Neural progenitor cell (in vitro differentiated cells): ENCODE measurements around the gene TRIP12. TPM values are rescaled to one million over a fixed set of nuclear protein-coding genes. Genes with fewer than 3 reads are reported as not detected.
"Not testable (repeated sequence)": the region's sequence is repeated elsewhere in the genome, so short reads cannot be mapped to it uniquely, and the experiment has no call there.

Experiments
- DNase-seq: peaks from one replicate; pipeline ENCODE4 v3.0.0-alpha.2; 2016; ENCODE audit warnings: low spot score
- H2AFZ ChIP-seq: fragments of 200-600 bp; sonication (generic); replicated peaks from 2 replicates; pipeline ENCODE4 v1.6.1; 2016; ENCODE audit warnings: antibody characterized with exemption
- H3F3A ChIP-seq: fragments of 200-600 bp; sonication (generic); 2 replicates; pipeline ENCODE4 v1.6.1; 2016; ENCODE audit warnings: antibody characterized with exemption, low read depth
- H3K27ac ChIP-seq: fragments of 200-600 bp; sonication (generic); 2 replicates; pipeline ENCODE4 v1.5.1; 2016; ENCODE audit warnings: mild to moderate bottlenecking
- H3K27me3 ChIP-seq: fragments of 200-600 bp; sonication (generic); 2 replicates; pipeline ENCODE4 v1.6.1; 2016; ENCODE audit warnings: mild to moderate bottlenecking, moderate library complexity
- H3K36me3 ChIP-seq: fragments of 200-600 bp; sonication (generic); 2 replicates; pipeline ENCODE4 v1.5.1; 2016
- H3K4me1 ChIP-seq: fragments of 200-600 bp; sonication (generic); 2 replicates; pipeline ENCODE4 v1.6.1; 2016; ENCODE audit warnings: mixed run types
- H3K4me2 ChIP-seq: fragments of 200-600 bp; sonication (generic); 2 replicates; pipeline ENCODE4 v1.6.1; 2016
- H3K4me3 ChIP-seq: fragments of 200-600 bp; sonication (generic); 2 replicates; pipeline ENCODE4 v1.5.1; 2016
- H3K79me2 ChIP-seq: fragments of 200-600 bp; sonication (generic); 2 replicates; pipeline ENCODE4 v1.6.1; 2016; ENCODE audit warnings: low read depth
- H3K9ac ChIP-seq: fragments of 200-600 bp; sonication (generic); 2 replicates; pipeline ENCODE4 v1.6.1; 2016
- H3K9me3 ChIP-seq: fragments of 200-600 bp; sonication (generic); 2 replicates; pipeline ENCODE4 v1.5.1; 2016; ENCODE audit warnings: low read depth
- H4K20me1 ChIP-seq: fragments of 200-600 bp; sonication (generic); 2 replicates; pipeline ENCODE4 v1.6.1; 2016; ENCODE audit warnings: low read depth
- H3K27ac Mint-ChIP-seq: 3 replicates; pipeline ENCODE4 v1.8.0; 2021; ENCODE audit warnings: mixed read lengths
- H3K27me3 Mint-ChIP-seq: 2 replicates; pipeline ENCODE4 v1.8.0; 2022; ENCODE audit warnings: low read depth, mild to moderate bottlenecking, inconsistent platforms, moderate library complexity, mixed read lengths; ENCODE audit not compliant: insufficient read depth
- H3K36me3 Mint-ChIP-seq: 3 replicates; pipeline ENCODE4 v1.8.0; 2021; ENCODE audit warnings: mixed read lengths
- H3K4me1 Mint-ChIP-seq: 3 replicates; pipeline ENCODE4 v1.8.0; 2021; ENCODE audit warnings: mixed read lengths
- H3K4me3 Mint-ChIP-seq: 3 replicates; pipeline ENCODE4 v1.8.0; 2021; ENCODE audit warnings: mild to moderate bottlenecking, moderate library complexity, mixed read lengths
- H3K9me3 Mint-ChIP-seq: 3 replicates; pipeline ENCODE4 v1.8.0; 2020; ENCODE audit warnings: mixed read lengths
- EZH2 ChIP-seq: fragments of 200-600 bp; sonication (generic); IDR thresholded peaks from 2 replicates; pipeline ENCODE4 v1.6.1; 2017; ENCODE audit warnings: antibody characterized with exemption, mild to moderate bottlenecking, moderate library complexity
- EZH2phosphoT487 ChIP-seq: fragments of 200-600 bp; sonication (generic); IDR thresholded peaks from 2 replicates; pipeline ENCODE4 v1.6.1; 2017; ENCODE audit warnings: antibody characterized with exemption
- total RNA-seq: library from RNA; depleted of rRNA; stranded (reverse); fragments of >200 nt; gene quantifications from 2 replicates; pipeline ENCODE4 v1.2.3, GENCODE V29; 2015; ENCODE audit warnings: low replicate concordance
- TF ChIP-seq, protein P1 (sequence below): fragments of 200-600 bp; sonication (generic); IDR thresholded peaks from 2 replicates; pipeline ENCODE4 v1.5.1; 2017; ENCODE audit warnings: antibody characterized with exemption, mild to moderate bottlenecking

The TRIP12 gene
- total RNA-seq, 1 donor from 2014 or later: 157 TPM

- no peak overlapping the region for H3K27ac Mint-ChIP-seq
- TF ChIP-seq EZH2: no peak
- TF ChIP-seq, protein P1, sequence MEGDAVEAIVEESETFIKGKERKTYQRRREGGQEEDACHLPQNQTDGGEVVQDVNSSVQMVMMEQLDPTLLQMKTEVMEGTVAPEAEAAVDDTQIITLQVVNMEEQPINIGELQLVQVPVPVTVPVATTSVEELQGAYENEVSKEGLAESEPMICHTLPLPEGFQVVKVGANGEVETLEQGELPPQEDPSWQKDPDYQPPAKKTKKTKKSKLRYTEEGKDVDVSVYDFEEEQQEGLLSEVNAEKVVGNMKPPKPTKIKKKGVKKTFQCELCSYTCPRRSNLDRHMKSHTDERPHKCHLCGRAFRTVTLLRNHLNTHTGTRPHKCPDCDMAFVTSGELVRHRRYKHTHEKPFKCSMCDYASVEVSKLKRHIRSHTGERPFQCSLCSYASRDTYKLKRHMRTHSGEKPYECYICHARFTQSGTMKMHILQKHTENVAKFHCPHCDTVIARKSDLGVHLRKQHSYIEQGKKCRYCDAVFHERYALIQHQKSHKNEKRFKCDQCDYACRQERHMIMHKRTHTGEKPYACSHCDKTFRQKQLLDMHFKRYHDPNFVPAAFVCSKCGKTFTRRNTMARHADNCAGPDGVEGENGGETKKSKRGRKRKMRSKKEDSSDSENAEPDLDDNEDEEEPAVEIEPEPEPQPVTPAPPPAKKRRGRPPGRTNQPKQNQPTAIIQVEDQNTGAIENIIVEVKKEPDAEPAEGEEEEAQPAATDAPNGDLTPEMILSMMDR: no peak
- TF ChIP-seq EZH2phosphoT487: no peak
Measured at GRCh38 chr2:229726643-229727042, 195.2 kb downstream of the TRIP12 start.

GRCh38 chr2:229725716-229726574, 195.9 kb downstream of the TRIP12 start:
- no peak for DNase-seq
- Mint-ChIP-seq H3K9me3 (no peaks in the 10 kb centered on the region), H3K4me1 (peaks cover 9% of the 10 kb centered on the region), H3K27ac (no peak overlapping the region), H3K4me3 (no peak overlapping the region), H3K36me3 (no peaks in the 10 kb centered on the region), H3K27me3 (peaks cover 2% of the 10 kb centered on the region)
- Histone ChIP-seq H3K9me3 (no peaks in the 10 kb centered on the region), H3K27me3 (no peaks in the 10 kb centered on the region), H3K27ac (no peak overlapping the region), H3K4me3 (no peak overlapping the region), H3K4me1 (no peaks in the 10 kb centered on the region), H3K36me3 (no peaks in the 10 kb centered on the region), H2AFZ (no peak overlapping the region), H3K9ac (no peak overlapping the region), H4K20me1 (no peaks in the 10 kb centered on the region), H3K4me2 (no peak overlapping the region), H3K79me2 (no peaks in the 10 kb centered on the region), H3F3A (no peaks in the 10 kb centered on the region)
- TF ChIP-seq, protein P1: no peak
- TF ChIP-seq EZH2 (no peak), EZH2phosphoT487 (no peak)

More at GRCh38 chr2:229726643-229727042, 195.2 kb downstream of the TRIP12 start:
- Histone ChIP-seq H3K36me3 (no peaks in the 10 kb centered on the region), H3K4me2 (no peak overlapping the region), H3K27ac (no peak overlapping the region), H2AFZ (no peak overlapping the region), H3K27me3 (no peaks in the 10 kb centered on the region), H3F3A (no peaks in the 10 kb centered on the region), H4K20me1 (no peaks in the 10 kb centered on the region), H3K79me2 (no peaks in the 10 kb centered on the region), H3K4me3 (no peak overlapping the region), H3K9ac (no peak overlapping the region), H3K9me3 (no peaks in the 10 kb centered on the region), H3K4me1 (no peaks in the 10 kb centered on the region)
- no peaks in the 10 kb centered on the region for H3K36me3 Mint-ChIP-seq
- H3K9me3 Mint-ChIP-seq: no peaks in the 10 kb centered on the region
- peaks cover 9% of the 10 kb centered on the region for H3K4me1 Mint-ChIP-seq
- H3K4me3 Mint-ChIP-seq: no peak overlapping the region
- no peak for DNase-seq
- peaks cover 2% of the 10 kb centered on the region for H3K27me3 Mint-ChIP-seq

DNA sequence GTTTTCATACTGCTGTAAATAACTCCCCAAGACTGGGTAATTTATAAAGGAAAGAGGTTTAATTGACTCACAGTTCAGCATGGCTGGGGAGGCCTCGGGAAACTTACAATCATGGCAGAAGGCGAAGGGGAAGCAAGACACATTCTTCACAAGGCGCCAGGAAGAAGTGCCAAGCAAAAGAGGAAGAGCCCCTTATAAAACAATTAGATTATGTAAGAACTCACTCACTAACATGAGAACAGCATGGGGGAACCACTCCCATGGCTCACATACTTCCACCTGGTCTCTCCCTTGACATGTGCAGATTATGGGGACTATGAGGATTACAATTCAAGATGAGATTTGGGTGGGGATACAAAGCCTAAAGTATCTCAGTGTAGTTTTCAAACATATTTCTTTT, 198.6 kb downstream of the TRIP12 start:
- peaks cover 17% of the 10 kb centered on the region for H3K27me3 ChIP-seq
- H3K4me2 ChIP-seq, H3K36me3 ChIP-seq, H3K36me3 Mint-ChIP-seq, H3K27me3 Mint-ChIP-seq, H3K9me3 ChIP-seq, H3K79me2 ChIP-seq, H3K9me3 Mint-ChIP-seq, H3K27ac ChIP-seq, H3K4me1 Mint-ChIP-seq, DNase-seq, H3K4me3 Mint-ChIP-seq, H2AFZ ChIP-seq, H3F3A ChIP-seq, H3K4me1 ChIP-seq, H3K9ac ChIP-seq, H4K20me1 ChIP-seq, H3K4me3 ChIP-seq, H3K27ac Mint-ChIP-seq: not testable (repeated sequence)

DNA sequence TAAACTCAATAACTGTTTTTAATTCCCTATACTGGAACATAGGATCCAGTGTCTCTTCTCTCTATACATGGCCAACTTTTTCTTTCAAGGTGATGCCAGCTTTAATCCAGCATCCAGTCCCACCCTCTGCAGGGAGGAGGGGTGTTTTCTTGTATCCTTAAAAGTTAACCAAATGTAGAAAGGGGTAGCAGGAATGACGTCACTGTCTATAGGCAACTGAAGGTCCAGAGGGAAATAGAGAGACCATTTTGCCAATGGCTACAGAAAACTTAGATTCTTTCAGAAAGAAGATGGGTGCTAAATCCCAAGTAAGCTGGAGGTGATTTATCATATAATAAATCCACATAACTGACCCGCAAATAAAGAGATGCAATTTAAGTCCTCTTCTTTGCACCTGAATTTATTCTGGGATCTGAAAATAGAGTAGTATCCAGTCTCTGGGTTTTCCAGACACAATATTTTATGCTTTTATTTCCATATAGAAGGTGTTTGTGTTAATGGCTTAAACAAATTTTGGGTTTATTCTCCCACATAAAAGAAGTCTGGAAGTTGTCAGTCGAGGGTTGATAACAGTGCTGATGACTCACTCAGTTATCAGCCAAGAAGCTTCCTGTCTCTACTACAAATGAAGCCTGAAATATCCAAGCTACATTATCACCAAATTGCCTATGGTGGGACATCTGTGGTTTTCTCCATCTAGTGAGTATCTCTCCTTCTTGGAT, 201.7 kb downstream of the TRIP12 start:
- Histone ChIP-seq H2AFZ (no peak overlapping the region), H3K36me3 (no peaks in the 10 kb centered on the region), H3K27ac (no peak overlapping the region), H3K79me2 (no peaks in the 10 kb centered on the region), H4K20me1 (peaks cover 15% of the 10 kb centered on the region), H3F3A (peaks cover 9% of the 10 kb centered on the region), H3K9me3 (no peaks in the 10 kb centered on the region), H3K27me3 (peaks cover 48% of the 10 kb centered on the region), H3K9ac (no peak overlapping the region), H3K4me1 (peaks cover 4% of the 10 kb centered on the region), H3K4me3 (no peak overlapping the region), H3K4me2 (no peak overlapping the region)
- peaks cover 7% of the 10 kb centered on the region for H3K4me1 Mint-ChIP-seq
- H3K27me3 Mint-ChIP-seq: peaks cover 18% of the 10 kb centered on the region
- no peaks in the 10 kb centered on the region for H3K36me3 Mint-ChIP-seq
- H3K27ac Mint-ChIP-seq: no peak overlapping the region
- no peaks in the 10 kb centered on the region for H3K9me3 Mint-ChIP-seq
- no peak overlapping the region for H3K4me3 Mint-ChIP-seq
- DNase-seq: no peak
- TF ChIP-seq EZH2: no peak
- TF ChIP-seq EZH2phosphoT487: no peak
